ENCODE measurements around the gene KIT.

The KIT gene

GRCh38 chr4:54695788-54696187 is 38.0 kb downstream of the KIT start:
- no peak for DNase-seq (ENCODE audit: low read depth in 4 of 4, low spot score in 1 of 4)

- DNase-seq (ENCODE audit: low read depth in 4 of 4, low spot score in 1 of 4): no peak
Observed at GRCh38 chr4:54696649-54697048, 38.9 kb downstream of the KIT start.

DNA sequence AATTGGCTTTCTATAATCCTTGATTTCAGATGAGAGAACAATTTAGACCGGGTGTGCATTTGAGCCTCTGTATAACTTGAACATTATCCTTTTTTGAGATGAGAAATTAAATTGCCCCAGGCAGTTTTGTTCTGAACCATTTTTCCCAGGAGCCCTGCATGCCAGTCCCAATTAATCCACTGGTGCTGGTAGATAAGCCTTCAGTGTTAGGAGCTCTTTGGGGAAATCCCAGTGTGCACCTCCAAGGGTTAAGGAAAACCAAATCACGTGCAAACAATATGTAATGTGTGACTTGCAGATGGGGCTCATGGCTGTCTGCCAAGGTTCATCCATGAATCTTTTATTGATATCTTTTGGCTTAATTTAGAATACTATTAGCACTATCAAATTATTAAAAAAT is 43.2 kb downstream of the KIT start:
- DNase-seq (ENCODE audit: low read depth in 4 of 4, low spot score in 1 of 4): no peak

DNA sequence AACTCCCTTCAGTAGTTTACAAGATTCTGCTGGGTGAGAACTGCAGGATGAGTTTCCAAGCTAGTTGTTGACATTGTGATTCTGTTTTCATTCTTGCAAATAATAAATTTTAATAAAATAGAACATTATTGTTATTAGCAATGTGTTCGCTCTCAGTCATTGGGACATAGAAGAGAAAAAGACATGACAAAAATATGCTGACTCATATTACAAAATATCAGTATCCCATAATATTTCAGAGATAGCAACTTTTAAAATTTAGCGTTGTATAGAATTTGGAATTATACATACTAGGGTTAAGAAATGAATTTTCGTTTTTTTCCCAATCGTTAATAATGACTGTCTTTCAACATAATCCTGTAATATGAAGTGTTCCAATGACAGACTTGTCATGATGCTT is 45.4 kb downstream of the KIT start:
- DNase-seq (ENCODE audit: low read depth in 4 of 4, low spot score in 1 of 4): no peak

DNA sequence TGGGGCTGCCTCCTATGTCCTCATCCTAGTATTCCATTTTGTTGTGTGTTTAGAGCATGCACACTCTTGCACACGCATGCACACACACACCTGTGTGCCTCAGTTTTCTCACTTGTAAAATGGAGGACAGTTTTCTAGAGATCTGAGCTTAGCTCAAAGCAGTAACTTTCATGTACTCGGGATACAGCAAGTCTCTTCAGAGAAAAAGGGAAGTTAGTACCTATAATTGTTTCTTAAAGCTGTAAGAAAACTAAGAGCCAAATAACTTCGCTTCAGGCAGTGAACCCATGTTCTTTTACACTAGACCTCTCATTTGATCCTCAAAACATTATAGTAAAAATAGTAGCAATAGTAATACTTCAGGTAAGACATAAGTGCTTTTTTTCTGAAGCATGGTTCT is 49.6 kb downstream of the KIT start:
- DNase-seq (ENCODE audit: low read depth in 4 of 4, low spot score in 1 of 4): no peak

DNA sequence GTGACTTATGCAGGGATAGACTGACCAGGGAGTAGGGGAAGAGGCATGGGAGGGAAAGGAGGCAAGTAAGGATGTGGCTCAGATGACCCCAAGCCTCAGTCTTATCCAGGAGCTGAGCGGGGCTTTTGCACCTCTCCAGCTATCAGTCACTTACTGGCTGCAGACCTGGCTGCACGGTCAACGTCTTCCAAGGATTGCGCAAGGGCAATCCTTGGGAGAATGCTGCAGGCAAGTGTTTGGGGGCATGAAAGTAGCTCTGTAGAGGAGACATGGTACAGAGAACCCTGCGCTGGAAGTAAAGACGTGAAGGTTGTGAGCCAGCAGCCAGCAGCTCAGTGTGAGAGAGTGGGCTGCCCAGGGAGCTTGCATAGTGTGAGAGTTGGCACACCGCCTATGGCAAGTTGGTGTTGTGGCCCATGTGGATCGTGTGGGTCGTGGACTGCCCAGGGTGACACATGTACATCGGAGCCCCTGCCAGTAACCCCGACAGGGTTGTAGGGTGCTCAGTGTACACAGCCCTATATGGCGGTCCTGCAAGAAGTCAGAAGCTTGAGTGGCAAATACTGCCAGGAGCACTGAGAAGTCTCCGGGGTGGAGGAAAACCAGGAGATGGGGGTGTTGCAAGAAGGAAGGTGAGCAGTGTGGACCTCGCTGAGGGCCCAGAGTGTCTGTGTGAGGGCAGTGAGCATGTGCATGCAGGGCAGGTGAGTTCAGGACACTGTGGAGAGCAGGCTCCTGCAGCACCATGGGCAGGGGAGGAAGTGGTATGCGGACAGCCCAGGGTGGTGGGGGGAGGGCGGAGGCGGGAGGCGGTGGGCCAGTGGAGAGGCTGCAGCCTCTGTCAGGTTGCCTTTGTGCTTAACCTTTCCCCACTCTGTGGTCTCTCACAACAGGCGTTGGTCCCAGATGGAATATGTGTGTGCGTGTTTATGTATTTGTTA is 50.9 kb downstream of the KIT start:
- no peak for DNase-seq (ENCODE audit: low read depth in 4 of 4, low spot score in 1 of 4)

GRCh38 chr4:54709400-54709799 is 51.6 kb downstream of the KIT start:
- DNase-seq (ENCODE audit: low read depth in 4 of 4, low spot score in 1 of 4): no peak

DNA sequence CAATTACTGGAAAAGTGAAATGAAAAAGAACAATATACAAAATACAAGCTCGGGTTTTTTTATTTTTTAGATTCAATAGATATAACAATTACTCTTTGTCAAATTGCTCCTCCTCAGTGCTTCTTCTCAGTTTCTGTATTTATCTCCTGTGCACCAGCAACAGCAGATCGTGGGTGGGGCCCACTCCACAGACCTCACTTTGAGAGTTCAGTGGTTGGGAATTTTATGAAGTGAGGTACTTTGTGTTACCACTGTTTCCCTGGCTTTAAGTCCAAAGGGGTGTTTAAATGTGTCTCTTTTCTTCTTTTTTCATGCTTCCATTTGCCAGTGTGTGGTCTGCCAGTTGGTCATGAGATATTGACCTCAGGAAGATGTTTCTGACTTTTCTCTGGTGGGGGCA is 54.4 kb downstream of the KIT start:
- DNase-seq (ENCODE audit: low read depth in 4 of 4, low spot score in 1 of 4): no peak

DNA sequence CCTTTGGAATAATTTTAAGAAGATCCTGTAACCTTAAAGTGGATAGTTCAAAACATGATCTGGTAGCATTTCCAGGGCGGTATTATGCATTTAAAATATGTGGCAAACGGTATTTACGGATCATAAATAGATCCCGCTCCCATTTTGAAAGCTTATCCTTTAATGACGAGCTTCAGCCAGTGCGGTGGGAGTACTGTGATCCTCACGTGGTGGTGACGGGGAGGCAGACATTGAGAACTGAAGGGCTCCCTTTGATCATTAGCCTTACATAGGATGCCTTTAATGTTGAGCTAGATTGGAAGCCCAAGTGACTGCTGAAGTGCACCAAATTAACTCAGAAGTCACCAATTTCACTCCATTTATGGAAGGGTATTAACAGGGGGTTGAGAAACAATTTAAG is 56.9 kb downstream of the KIT start:
- no peak for DNase-seq (ENCODE audit: low read depth in 4 of 4, low spot score in 1 of 4)

- no peak for DNase-seq (ENCODE audit: low read depth in 4 of 4, low spot score in 1 of 4)
Observed at GRCh38 chr4:54716478-54717065, 58.8 kb downstream of the KIT start.

- no peak for DNase-seq (ENCODE audit: low read depth in 4 of 4, low spot score in 1 of 4)
Observed at GRCh38 chr4:54717694-54718093, 59.9 kb downstream of the KIT start.

DNA sequence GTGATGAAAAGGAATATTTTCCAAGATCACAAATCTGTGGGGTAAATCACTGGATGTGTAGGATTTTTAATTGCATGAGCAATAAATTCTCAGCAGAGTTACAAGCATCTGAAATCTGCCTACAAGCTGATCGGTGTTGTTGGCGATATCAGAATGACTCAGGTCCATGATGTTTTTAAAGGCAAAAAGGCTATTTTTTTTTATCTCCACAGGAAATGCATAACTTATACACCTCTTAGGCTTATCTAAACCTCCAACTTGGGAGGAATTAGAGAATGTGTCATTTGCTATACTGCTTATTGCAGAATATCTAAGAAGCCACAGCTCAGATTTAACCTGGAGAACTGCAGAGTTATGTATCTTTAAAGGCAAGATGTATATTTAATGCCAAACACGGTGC is 61.6 kb downstream of the KIT start:
- DNase-seq (ENCODE audit: low read depth in 4 of 4, low spot score in 1 of 4): no peak

DNA sequence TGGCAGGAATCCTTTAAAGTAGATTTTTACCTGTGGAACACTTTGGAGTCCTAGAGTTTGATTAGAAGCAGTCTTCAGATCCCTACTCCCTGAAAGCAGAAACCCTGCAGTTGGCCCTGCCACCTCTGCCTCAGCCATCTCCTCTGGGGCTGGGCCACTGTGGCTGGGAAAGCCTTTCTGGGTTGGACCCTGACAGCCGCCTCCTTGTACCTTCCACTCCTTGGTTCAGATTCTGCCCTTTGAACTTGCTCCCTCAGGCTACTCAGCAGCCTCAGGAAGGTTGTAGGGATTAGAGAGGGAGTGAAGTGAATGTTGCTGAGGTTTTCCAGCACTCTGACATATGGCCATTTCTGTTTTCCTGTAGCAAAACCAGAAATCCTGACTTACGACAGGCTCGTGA is 65.5 kb downstream of the KIT start:
- DNase-seq (ENCODE audit: low read depth in 4 of 4, low spot score in 1 of 4): no peak

DNA sequence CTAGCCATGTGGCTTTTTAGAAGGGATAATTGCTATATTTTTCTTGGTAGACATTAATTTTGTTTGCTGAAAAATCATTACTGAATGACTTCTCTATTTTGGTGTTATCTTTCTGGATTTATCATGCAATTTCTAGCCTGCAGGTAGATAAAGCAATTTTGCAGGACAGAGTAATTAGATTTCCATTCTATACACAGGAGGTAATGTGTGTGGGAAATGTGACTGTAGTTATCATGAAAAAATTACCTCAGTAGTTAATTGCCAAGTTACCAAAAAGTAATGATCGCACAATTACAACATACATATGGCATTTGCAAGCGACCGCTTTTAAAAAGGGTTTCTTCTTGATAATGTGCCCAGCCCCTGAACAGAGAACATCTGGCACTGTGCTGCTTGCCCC is 66.1 kb downstream of the KIT start:
- no peak for DNase-seq (ENCODE audit: low read depth in 4 of 4, low spot score in 1 of 4)

DNA sequence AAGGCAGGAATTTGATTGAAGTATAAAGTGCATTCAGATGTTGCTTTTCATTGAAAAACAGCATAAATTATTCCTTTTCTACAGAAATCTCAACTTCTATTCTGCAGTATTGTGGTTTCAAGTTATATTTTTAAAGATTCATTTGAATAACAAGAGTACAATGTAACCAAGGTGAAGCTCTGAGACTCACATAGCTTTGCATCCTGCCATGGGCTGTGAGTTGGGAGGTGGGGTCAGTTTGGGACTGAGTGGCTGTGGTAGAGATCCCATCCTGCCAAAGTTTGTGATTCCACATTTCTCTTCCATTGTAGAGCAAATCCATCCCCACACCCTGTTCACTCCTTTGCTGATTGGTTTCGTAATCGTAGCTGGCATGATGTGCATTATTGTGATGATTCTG is 69.2 kb downstream of the KIT start:
- no peak for DNase-seq (ENCODE audit: low read depth in 4 of 4, low spot score in 1 of 4)

GRCh38 chr4:54727346-54727745 is 69.6 kb downstream of the KIT start:
- DNase-seq (ENCODE audit: low read depth in 4 of 4, low spot score in 1 of 4): no peak

GRCh38 chr4:54728368-54728767 is 70.6 kb downstream of the KIT start:
- DNase-seq (ENCODE audit: low read depth in 4 of 4, low spot score in 1 of 4): no peak

- no peak for DNase-seq (ENCODE audit: low read depth in 4 of 4, low spot score in 1 of 4)
Observed at GRCh38 chr4:54729256-54729655, 71.5 kb downstream of the KIT start.

DNA sequence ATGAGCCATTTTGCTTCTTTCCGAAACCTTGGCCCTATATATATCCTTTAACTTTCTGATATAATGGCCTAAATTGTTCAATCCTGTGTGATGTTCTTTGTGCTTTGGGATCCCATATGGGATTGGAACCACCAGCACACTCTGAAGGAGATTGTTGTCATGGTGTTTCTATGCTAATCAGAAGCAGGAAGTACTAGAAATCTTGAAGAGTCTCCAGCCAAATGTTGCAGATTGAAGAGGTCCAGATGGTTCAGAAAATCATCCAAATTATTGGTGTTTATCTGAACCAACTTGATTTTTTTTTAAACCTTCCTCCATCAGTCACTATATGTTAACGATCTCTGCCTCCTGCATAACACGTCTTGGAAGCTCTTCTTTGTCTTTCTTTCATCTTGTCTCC is 72.8 kb downstream of the KIT start:
- no peak for DNase-seq (ENCODE audit: low read depth in 4 of 4, low spot score in 1 of 4)

DNA sequence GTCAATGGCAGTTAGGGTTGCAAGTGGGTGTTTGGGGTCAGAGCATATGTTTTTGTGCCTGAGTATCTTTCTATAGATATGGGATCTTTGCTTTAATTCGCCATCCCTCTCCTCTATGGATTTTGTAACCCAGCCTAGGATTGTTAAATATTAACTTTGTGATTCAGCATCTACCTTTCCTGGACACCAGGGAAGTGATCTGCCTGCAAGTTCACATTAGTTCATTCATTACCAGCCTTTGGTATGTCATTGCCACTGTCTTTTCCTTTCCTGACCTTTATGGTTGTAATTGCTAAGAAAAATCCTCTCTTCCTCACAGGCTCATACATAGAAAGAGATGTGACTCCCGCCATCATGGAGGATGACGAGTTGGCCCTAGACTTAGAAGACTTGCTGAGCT is 73.8 kb downstream of the KIT start:
- no peak for DNase-seq (ENCODE audit: low read depth in 4 of 4, low spot score in 1 of 4)

GRCh38 chr4:54731976-54732375 is 74.2 kb downstream of the KIT start:
- no peak for DNase-seq (ENCODE audit: low read depth in 4 of 4, low spot score in 1 of 4)

GRCh38 chr4:54737421-54737820 is 79.7 kb downstream of the KIT start:
- DNase-seq (ENCODE audit: low read depth in 4 of 4, low spot score in 1 of 4): no peak

DNA sequence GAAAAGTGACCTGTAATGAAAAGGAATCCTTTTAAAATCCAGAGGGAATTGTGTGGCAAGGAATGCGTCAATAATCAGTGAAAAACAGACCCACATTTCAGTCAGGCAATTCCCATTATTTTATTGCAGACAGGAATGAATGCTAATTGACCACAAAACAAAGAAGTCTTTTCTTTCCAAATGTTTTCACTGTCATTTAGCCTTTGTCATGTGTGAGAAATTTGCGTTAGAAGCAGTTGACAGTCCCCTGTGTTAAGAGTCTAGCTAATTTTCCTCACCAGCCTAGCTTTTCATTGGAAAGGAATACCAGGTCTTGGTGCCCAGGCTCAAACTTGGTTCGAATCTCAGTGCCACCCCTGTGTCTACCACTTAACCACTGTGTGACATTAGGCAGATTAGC is 83.4 kb downstream of the KIT start:
- no peak for DNase-seq (ENCODE audit: low read depth in 4 of 4, low spot score in 1 of 4)

Measured in stimulated activated CD4-positive, alpha-beta T cell treated with anti-CD3 and anti-CD28 coated beads, Interleukin-1b, Interleukin-23, amount 100 ng/mL, for 24 hours (primary cell).